ENCODE measurements around the gene OR1K1.
"Not testable (repeated sequence)": the region's sequence is repeated elsewhere in the genome, so short reads cannot be mapped to it uniquely, and the experiment has no call there.

Gene OR1K1

DNA sequence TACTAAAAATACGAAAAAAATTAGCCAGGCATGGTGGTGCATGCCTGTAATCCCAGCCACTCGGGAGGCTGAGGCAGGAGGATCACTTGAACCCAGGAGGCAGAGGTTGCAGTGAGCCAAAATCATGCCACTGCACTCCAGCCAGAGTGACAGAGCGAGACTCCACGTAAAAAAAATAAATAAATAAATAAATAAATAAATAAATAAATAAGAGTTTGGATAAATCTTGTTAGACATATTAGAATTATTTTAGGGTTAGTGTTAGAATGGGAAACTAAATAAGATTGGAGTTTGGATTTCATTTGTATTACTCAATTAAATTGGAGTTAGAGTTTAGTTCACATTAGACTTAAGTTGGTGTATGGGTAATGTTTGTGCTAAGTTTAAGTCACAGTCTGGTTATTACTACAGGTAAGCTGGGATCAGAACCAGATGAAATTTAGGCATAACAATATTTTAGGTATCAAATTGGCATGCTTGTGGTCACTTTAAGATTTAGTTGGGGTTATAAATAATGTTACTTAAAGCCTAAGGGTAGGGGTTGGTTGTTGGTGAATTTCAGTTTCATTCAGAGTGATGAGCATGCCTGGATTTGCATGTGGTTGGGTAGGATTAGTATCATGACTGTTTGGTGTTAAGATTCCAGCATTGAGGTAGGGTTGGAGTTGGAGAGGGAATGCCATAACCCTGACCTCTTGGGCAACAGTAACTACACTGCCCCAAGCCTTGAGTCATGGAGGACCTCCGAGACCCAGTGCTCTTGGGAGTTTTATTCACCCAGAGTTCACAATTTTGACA lies 7.9 kb upstream of the OR1K1 start:
- no peak overlapping the region for H3K4me3 ChIP-seq (ENCODE audit: control insufficient read depth, low read depth, low read length)
- DNase-seq (ENCODE audit: low read depth), result no peak
- TF ChIP-seq, protein P1, sequence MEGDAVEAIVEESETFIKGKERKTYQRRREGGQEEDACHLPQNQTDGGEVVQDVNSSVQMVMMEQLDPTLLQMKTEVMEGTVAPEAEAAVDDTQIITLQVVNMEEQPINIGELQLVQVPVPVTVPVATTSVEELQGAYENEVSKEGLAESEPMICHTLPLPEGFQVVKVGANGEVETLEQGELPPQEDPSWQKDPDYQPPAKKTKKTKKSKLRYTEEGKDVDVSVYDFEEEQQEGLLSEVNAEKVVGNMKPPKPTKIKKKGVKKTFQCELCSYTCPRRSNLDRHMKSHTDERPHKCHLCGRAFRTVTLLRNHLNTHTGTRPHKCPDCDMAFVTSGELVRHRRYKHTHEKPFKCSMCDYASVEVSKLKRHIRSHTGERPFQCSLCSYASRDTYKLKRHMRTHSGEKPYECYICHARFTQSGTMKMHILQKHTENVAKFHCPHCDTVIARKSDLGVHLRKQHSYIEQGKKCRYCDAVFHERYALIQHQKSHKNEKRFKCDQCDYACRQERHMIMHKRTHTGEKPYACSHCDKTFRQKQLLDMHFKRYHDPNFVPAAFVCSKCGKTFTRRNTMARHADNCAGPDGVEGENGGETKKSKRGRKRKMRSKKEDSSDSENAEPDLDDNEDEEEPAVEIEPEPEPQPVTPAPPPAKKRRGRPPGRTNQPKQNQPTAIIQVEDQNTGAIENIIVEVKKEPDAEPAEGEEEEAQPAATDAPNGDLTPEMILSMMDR (IDR thresholded peaks at IDR 0.05; ENCODE audit: control insufficient read depth, insufficient read depth, low read depth, low read length, missing control alignments), result no peak

DNA sequence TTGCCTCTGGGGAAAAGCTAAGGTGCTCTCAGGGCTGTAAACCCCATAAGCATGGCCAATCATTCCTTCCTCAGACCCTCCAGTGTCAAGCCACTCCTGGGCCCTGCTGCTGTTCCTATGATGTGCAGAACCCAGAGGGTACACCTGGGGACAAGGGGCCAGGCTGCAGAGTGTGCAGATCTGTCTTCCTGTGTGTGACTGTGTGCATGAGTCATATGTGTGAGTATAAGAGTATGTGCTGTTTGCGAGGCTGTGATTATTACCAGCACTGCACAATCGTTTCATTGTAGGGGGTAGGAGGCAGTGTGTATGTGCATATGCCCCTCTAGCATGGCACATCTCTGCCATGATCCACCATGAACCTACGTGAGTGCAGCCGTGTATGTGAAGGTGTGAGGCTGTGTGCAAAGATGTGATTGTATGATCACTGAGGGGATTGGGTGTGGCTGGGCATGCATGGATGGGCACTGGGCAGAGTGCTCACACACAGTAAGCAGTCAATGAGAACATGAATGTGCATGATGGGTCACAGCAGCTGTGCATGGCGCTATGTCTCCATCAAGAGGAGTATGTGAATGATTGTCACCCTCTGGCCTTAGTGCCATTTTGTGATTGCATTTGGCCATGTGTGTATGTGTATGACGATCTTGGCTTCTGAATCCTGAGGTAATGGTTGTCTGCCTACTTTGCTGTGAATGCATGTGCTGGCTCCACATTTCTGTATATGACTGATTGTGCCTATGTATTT lies 2.4 kb upstream of the OR1K1 start:
- no peak for DNase-seq (ENCODE audit: low read depth)
- TF ChIP-seq, protein P1 (IDR thresholded peaks at IDR 0.05; ENCODE audit: control insufficient read depth, insufficient read depth, low read depth, low read length, missing control alignments), result no peak
- H3K4me3 ChIP-seq (ENCODE audit: control insufficient read depth, low read depth, low read length), result no peak overlapping the region

DNA sequence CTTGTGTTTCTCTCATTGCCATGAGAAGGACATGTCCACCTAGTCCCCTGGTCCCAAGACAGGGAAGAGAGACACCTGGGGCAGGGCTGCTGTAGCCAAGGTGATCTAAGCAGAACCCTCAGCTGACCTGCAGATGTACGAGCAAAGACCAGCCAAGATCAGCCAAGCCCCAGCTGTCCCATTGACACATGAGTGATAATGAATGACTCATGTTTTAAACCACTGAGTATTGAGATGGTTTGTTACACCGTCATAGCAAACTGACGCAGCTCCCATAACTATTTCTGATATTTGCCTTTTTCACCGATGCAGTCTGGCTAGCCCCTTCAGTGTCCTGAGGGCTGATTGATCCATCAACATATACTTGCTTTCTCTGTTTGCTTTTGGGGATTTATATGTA lies 6.7 kb downstream of the OR1K1 start:
- DNase-seq (ENCODE audit: low read depth), result no peak
- TF ChIP-seq, protein P1 (IDR thresholded peaks at IDR 0.05; ENCODE audit: control insufficient read depth, insufficient read depth, low read depth, low read length, missing control alignments), result no peak
- no peak overlapping the region for H3K4me3 ChIP-seq (ENCODE audit: control insufficient read depth, low read depth, low read length)

DNA sequence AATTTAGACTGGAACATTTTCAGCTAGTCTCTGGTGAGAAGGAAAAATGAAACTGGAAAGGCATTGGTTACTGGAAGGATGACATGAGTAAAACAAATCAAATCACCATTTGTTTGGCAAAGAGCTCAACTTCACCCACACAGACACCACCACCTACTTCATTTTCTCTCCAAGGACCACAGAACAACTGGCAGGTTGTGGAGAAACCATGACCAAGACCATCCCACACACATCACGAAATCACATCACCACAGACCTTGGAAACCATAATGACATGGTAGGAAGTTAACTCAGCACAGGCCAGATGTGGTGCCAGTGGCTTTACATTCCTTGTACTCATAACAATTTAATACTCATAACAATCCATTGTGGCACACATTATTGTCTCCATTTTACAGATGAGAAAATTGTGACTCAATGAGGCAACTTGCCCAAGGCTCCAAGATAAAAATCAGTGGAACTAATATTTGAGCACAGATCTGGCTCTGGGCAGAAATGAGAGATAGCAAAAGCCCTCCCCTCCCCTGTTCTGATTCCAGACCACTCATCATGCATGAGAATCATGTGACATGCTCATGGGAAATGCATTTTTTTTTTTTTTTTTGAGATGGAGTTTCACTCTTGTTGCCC lies 7.5 kb downstream of the OR1K1 start:
- no peak for DNase-seq (ENCODE audit: low read depth)
- TF ChIP-seq, protein P1 (IDR thresholded peaks at IDR 0.05; ENCODE audit: control insufficient read depth, insufficient read depth, low read depth, low read length, missing control alignments), result no peak
- H3K4me3 ChIP-seq (ENCODE audit: control insufficient read depth, low read depth, low read length), result no peak overlapping the region

DNA sequence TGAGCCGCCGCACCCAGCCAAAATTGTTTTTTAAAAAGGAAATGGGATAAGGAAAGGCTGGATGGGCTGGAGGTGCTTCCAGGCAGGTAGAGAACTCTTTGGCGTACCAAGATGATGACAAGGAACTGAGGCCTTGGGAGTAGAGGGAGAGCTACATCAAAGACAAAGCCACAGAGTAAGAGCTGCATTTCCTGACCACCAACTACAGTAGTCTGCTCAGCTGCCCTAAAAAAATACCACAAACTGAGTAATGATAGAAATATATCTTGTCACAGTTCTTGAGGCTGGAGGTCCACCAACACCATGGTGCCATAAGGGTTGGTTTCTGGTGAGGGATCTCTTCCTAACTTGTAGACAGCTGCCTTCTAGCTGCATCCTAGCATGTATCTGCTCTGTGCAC lies 8.2 kb downstream of the OR1K1 start:
- no peak for DNase-seq (ENCODE audit: low read depth)
- TF ChIP-seq, protein P1 (IDR thresholded peaks at IDR 0.05; ENCODE audit: control insufficient read depth, insufficient read depth, low read depth, low read length, missing control alignments), result no peak
- H3K4me3 ChIP-seq (ENCODE audit: control insufficient read depth, low read depth, low read length), result no peak overlapping the region

DNA sequence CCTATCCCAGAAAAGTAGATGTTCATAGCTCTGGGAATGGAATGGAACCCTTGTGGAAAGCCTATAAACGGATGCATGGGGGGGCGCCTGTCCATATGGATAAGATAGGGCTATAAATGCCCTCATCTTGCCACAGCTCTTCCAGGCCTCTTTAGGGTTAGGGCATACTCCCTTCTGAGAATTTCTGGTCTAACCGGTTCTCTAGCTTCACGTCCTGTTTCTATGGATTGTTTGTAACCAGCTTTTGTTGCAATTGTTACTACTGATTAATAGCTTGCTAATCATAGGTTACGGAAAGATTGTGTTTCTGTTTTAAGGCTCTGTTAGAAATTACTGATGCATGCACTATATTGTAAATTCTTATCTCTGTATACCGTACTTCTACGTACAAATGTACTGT lies 9.3 kb downstream of the OR1K1 start:
- DNase-seq (ENCODE audit: low read depth); H3K4me3 ChIP-seq (ENCODE audit: control insufficient read depth, low read depth, low read length): not testable (repeated sequence)

All from AG09309 (cell line).